GM21390 (cell line): ENCODE measurements around the gene USP47.

ENCODE experiments used
- ATAC-seq: cut with Tn5 transposase; IDR thresholded peaks from one replicate; pipeline ENCODE4 v1.9.1; 2021; ENCODE audit not compliant: unreplicated experiment

Gene USP47

GRCh38 chr11:11865449-11865848 is 23.7 kb downstream of the USP47 start:
- ATAC-seq, result no peak

- no peak for ATAC-seq
Measured at GRCh38 chr11:11866203-11866602, 24.4 kb downstream of the USP47 start.

DNA sequence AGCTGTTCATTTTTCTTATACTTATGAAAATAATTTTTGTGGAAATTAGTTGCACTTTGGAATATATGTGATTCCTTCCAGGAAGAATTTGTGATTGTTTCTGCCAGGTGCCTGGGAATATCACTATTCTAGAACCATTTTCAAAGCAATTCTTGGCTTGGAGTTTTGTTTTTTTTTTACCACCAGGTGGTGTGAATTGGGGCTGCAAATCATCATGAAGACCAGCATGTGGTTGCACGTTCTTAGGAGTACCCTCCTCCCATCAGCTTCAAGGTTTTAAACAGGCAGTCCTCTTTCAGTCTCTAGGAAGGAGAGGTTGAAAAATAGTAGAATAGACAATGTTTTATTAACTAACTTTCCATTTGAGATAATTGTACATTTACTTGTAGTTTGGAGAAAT is 25.9 kb downstream of the USP47 start:
- ATAC-seq, result no peak

- ATAC-seq, result no peak
Measured at GRCh38 chr11:11871991-11872401, 30.2 kb downstream of the USP47 start.

DNA sequence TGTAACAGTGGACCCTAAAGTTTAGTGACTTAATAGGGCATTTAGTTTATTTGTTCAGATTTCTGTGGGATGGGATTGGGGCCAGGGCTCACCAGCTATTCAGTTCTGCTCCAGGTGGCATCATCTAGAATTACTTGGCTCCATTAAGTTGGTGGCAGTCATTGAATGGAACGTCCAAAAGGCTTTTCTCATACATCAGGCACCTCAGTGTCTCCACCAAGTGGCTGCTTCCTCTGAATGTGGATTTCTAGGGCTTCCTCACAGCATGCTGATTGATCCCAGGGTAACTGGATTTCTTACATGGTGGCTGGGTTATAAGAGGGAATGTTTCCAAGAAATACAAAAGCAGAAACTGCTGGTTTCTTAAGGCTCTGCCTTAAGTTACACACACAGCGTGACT is 34.7 kb downstream of the USP47 start:
- ATAC-seq, result no peak

- no peak for ATAC-seq
Measured at GRCh38 chr11:11880179-11880578, 38.4 kb downstream of the USP47 start.

GRCh38 chr11:11882539-11882938 is 40.8 kb downstream of the USP47 start:
- no peak for ATAC-seq

DNA sequence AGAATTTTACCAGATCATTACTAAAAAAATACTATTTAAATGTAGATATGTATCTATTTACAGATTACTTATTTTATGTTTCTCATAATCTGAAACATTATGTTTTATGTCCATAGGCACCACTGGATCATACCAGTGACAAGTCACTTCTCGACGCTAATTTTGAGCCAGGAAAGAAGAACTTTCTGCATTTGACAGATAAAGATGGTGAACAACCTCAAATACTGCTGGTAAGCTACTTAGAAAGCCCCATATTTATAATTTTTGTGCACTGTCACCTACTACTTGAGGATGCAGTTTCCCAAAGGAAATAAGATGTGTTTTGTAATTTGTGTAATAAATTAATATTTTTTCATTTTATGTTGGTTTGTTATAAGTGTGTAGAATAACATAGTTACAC is 42.6 kb downstream of the USP47 start:
- no peak for ATAC-seq

- ATAC-seq, result peak; percentile 93
Measured at GRCh38 chr11:11884774-11885481, 43.2 kb downstream of the USP47 start.

DNA sequence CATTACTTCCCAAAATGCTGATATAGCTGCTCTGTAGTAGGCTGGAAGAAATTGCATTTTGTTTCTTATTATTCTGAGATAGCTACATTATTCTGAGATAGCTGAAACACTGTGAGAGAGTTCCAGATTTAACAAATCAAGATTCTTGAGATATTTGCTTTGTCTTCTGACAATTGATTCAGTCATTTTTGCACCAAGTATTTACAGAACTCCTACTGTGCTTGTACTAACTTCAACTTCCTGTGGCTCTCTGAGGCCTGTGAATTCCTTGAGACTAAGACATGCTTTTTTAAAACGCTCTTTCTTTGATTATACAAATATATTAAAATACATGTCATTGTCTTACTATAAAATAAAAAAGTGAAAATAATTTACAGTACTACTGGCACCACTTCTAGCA is 52.7 kb downstream of the USP47 start:
- ATAC-seq, result no peak

GRCh38 chr11:11895672-11896071 is 53.9 kb downstream of the USP47 start:
- no peak for ATAC-seq

DNA sequence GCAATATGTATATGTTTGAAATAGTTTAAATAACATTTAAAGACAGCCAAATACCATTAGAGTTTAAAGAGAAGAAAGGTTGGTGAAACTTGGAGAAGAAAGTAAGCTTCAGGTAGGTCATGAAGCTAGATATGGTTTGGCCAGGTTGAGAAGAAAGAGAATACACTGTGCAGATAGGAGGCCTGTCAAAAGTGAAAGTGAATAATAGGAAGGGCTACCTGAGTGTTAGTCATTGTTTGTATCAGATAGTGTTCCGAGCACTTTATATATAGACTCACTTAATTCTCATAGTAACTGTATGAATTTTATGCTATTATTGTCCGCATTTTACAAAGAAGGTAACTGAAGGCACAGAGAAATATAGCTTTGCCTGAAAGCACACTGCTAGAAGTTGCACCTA is 56.9 kb downstream of the USP47 start:
- no peak for ATAC-seq

GRCh38 chr11:11899401-11899800 is 57.6 kb downstream of the USP47 start:
- ATAC-seq, result no peak

GRCh38 chr11:11901929-11902328 is 60.2 kb downstream of the USP47 start:
- ATAC-seq, result no peak

- no peak for ATAC-seq
Measured at GRCh38 chr11:11909727-11910126, 68.0 kb downstream of the USP47 start.

GRCh38 chr11:11910541-11910940 is 68.8 kb downstream of the USP47 start:
- no peak for ATAC-seq

- no peak for ATAC-seq
Measured at GRCh38 chr11:11913395-11913794, 71.6 kb downstream of the USP47 start.

- no peak for ATAC-seq
Measured at GRCh38 chr11:11915625-11916024, 73.9 kb downstream of the USP47 start.

GRCh38 chr11:11916981-11917399 is 75.2 kb downstream of the USP47 start:
- no peak for ATAC-seq

- ATAC-seq, result no peak
Measured at GRCh38 chr11:11923828-11924227, 82.1 kb downstream of the USP47 start.

DNA sequence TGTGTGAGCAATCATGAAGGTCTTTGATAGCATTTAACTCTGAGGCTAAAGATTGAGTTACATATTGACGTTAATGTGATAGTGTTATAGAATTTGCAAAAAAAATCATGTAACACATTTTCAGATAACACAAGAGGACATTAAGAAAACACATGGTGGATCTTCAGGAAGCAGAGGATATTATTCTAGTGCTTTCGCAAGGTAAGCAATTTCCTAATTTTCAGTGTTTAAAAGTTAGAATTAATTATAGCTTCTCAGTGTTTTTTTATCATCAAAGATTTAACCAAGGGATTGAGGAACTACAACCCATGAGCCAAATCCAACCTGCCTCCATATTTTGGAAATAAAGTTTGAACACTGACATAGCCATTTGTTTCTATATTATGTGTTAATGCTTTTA is 88.1 kb downstream of the USP47 start:
- no peak for ATAC-seq

GRCh38 chr11:11931461-11932055 is 89.8 kb downstream of the USP47 start:
- no peak for ATAC-seq

DNA sequence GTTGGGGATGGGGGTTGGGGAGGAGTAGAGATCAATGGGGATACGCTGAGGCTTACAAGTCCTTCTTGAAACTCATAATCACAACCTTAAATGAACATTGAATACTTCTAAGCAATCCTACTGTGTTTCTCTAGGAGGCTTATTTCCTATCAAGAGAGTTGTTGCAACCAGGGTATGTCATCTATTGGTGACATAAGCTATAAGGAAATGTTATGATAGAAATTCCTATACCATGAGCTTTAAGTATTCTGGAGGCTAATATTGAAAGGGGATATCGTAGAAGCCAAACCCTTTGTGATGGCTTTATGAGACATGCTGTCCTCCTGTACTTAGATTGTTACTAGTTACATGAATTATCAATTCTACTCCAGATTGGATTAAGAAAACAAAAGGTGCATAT is 93.8 kb downstream of the USP47 start:
- ATAC-seq, result no peak
